DND-41 (cell line): ENCODE results near the gene DPT.

Experiments used
- CTCF ChIP-seq: IDR thresholded peaks from 2 replicates; pipeline ENCODE4 v1.5.1; 2012; ENCODE audit warnings: borderline replicate concordance, low read length, moderate library complexity, mild to moderate bottlenecking; ENCODE audit not compliant: poor library complexity, severe bottlenecking; ENCODE audit errors: extremely low read depth
- EZH2 ChIP-seq: IDR thresholded peaks from 3 replicates; pipeline ENCODE4 v1.6.1; 2012; ENCODE audit warnings: borderline replicate concordance, low read depth, mild to moderate bottlenecking, moderate library complexity, low read length, inconsistent platforms; ENCODE audit not compliant: severe bottlenecking

- TF ChIP-seq EZH2, result no peak
- no peak for TF ChIP-seq CTCF
Measured at GRCh38 chr1:168676029-168676812, 52.8 kb downstream of the DPT start.
